Measurements from ENCODE around the gene GCC2. TPM values are rescaled to one million over a fixed set of nuclear protein-coding genes. Genes with fewer than 3 reads are reported as not detected.

The GCC2 gene
- polyA plus RNA-seq, 1 of the 3 experiments (the other 2 are of a cell fraction): 4.5 TPM

DNA sequence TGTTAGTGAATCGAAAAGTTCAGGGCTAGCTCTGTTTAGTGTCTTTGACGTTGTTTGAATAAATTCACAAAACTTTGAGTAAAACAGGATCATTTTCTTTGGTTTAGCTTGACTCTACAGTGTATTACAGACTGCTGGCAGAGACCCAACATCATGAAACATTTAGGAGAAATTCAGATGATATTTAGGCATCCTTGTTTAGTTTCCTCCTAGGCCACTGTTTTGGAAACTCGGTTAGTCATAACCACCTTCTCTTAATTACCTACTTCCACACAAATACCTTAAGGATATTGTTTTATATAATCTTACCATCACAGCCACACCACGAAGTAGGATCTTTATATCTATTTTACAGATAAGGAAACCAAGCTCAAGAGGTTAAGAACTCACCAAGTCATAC, 93.1 kb downstream of the GCC2 start:
- no peak for TF ChIP-seq JUND (IDR thresholded peaks at IDR 0.05)
- TF ChIP-seq TCF12 (IDR thresholded peaks at IDR 0.05): peak; percentile 21; the same call in 1 of the 2 replicates
- TF ChIP-seq EZH2phosphoT487 (IDR thresholded peaks at IDR 0.05; ENCODE audit: borderline replicate concordance, low read depth): no peak
- H4K20me1 ChIP-seq (ENCODE audit: insufficient read depth): peaks cover 58% of the 10 kb centered on the region
- POLR2A ChIA-PET: interaction anchor here (0.7 kb wide), 1 partner anchor 10 kb away, joined by 3 read pairs; no protein-coding TSS in a partner anchor
- H3K4me2 ChIP-seq: no peak overlapping the region
- DNase-seq: no peak
- H3K79me2 ChIP-seq (ENCODE audit: insufficient read depth): peaks cover 100% of the 10 kb centered on the region
- H3K4me1 ChIP-seq (ENCODE audit: control insufficient read depth in 1 of 2, insufficient read depth in 2 of 2, low read depth in 1 of 2, low read length in 1 of 2): peaks cover 5 to 6% of the 10 kb centered on the region in 2 experiments; a peak in 3 of 4 replicates
- H3K27ac ChIP-seq (ENCODE audit: low read depth in 2 of 2, low read length in 1 of 2): peak overlapping the region; percentile 35 to 55; a peak in 3 of 4 replicates
- no peaks in the 10 kb centered on the region for H3K9me2 ChIP-seq
- WGBS (ENCODE audit: low lambda C conversion rate): 69% methylated on average over 4 of the region's 4 CpGs
- H3F3A ChIP-seq (replicated peaks; ENCODE audit: insufficient read depth): no peaks in the 10 kb centered on the region
- no peaks in the 10 kb centered on the region for H3K27me3 ChIP-seq (ENCODE audit: insufficient read depth)
- no peak overlapping the region for H2AFZ ChIP-seq (ENCODE audit: low read depth)
- H3K9me3 ChIP-seq: no peaks in the 10 kb centered on the region
- H3K4me3 ChIP-seq (ENCODE audit: low read depth in 2 of 2, low read length in 1 of 2): no peak overlapping the region
- CTCF ChIA-PET: interaction anchor here (1.3 kb wide), 1 partner anchor 9 kb away, joined by 4 read pairs; no protein-coding TSS in a partner anchor
- H3K36me3 ChIP-seq (replicated peaks in 1 of 2; ENCODE audit: control insufficient read depth in 1 of 2, insufficient read depth in 2 of 2, low read length in 1 of 2): peaks cover 0 to 7% of the 10 kb centered on the region in 2 experiments
- no peak overlapping the region for H3K9ac ChIP-seq

DNA sequence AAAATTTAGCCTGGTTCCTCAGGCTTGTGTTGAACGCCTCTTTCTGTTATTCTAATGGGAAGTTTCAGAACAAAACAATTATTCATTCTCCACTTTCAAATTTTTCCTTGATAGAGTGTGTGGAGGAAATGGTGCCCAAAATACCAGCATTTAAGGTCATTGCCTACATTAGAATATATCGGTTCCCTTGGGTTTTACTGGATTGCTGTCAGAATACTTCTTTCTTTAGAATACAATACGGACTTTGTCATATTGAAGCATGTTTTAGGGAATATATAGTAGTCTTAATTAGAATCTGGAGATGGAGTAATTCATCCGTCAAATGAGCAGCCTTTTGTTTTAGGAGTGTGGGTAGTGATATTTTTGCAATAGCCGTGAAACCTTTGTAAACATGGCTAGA, 98.6 kb downstream of the GCC2 start:
- H3K4me1 ChIP-seq (ENCODE audit: control insufficient read depth in 1 of 2, insufficient read depth in 2 of 2, low read depth in 1 of 2, low read length in 1 of 2): peaks cover 2 to 4% of the 10 kb centered on the region in 2 experiments; a peak in 1 of 4 replicates
- ChIA-PET CTCF (interaction anchor here (3.1 kb wide), 1 partner anchor 89 kb away, joined by 8 read pairs; no protein-coding TSS in a partner anchor), POLR2A (no interaction called here)
- TF ChIP-seq REST (IDR thresholded peaks at IDR 0.05; ENCODE audit: low read depth, low read length): no peak
- TF ChIP-seq NFIC (IDR thresholded peaks at IDR 0.05; ENCODE audit: borderline replicate concordance): no peak
- TF ChIP-seq POLR2AphosphoS5 (IDR thresholded peaks at IDR 0.05; ENCODE audit: low read depth, low read length): no peak
- no peak for TF ChIP-seq TCF12 (IDR thresholded peaks at IDR 0.05)
- no peak for TF ChIP-seq MXI1 (IDR thresholded peaks at IDR 0.05; ENCODE audit: low read depth, low read length)
- TF ChIP-seq YY1 (IDR thresholded peaks at IDR 0.05; ENCODE audit: low read depth): no peak
- TF ChIP-seq, protein P1, sequence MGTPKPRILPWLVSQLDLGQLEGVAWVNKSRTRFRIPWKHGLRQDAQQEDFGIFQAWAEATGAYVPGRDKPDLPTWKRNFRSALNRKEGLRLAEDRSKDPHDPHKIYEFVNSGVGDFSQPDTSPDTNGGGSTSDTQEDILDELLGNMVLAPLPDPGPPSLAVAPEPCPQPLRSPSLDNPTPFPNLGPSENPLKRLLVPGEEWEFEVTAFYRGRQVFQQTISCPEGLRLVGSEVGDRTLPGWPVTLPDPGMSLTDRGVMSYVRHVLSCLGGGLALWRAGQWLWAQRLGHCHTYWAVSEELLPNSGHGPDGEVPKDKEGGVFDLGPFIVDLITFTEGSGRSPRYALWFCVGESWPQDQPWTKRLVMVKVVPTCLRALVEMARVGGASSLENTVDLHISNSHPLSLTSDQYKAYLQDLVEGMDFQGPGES (IDR thresholded peaks at IDR 0.05; ENCODE audit: low read depth, low read length): no peak
- H3K4me2 ChIP-seq: no peak overlapping the region
- no peak overlapping the region for H3K4me3 ChIP-seq (ENCODE audit: low read depth in 2 of 2, low read length in 1 of 2)
- no peaks in the 10 kb centered on the region for H3K9me3 ChIP-seq
- no peaks in the 10 kb centered on the region for H3F3A ChIP-seq (replicated peaks; ENCODE audit: insufficient read depth)
- H3K9ac ChIP-seq: no peak overlapping the region
- H4K20me1 ChIP-seq (ENCODE audit: insufficient read depth): peaks cover 37% of the 10 kb centered on the region
- H2AFZ ChIP-seq (ENCODE audit: low read depth): no peak overlapping the region
- no peaks in the 10 kb centered on the region for H3K9me2 ChIP-seq
- peaks cover 89% of the 10 kb centered on the region for H3K79me2 ChIP-seq (ENCODE audit: insufficient read depth)
- H3K27ac ChIP-seq (ENCODE audit: low read depth in 2 of 2, low read length in 1 of 2): peak overlapping the region in 1 of 2 experiments; percentile 49; a peak in 1 of 4 replicates
- H3K36me3 ChIP-seq (replicated peaks in 1 of 2; ENCODE audit: control insufficient read depth in 1 of 2, insufficient read depth in 2 of 2, low read length in 1 of 2): no peaks in the 10 kb centered on the region
- no peaks in the 10 kb centered on the region for H3K27me3 ChIP-seq (ENCODE audit: insufficient read depth)
- DNase-seq: no peak
- 91% methylated on average over 5 of the region's 5 CpGs for WGBS (ENCODE audit: low lambda C conversion rate)

All from SK-N-SH (cell line).